Osteoblast (primary cell): ENCODE data around the gene USP7. TPM values are rescaled to one million over a fixed set of nuclear protein-coding genes. Genes with fewer than 3 reads are reported as not detected.

Source experiments
- DNase-seq: peaks from one replicate; pipeline ENCODE4 v3.0.0; 2011; ENCODE audit warnings: low spot score, mixed read lengths; ENCODE audit not compliant: insufficient read length; ENCODE audit errors: missing footprints
- H2AFZ ChIP-seq: 2 replicates; pipeline ENCODE4 v1.6.0; 2011; ENCODE audit warnings: mild to moderate bottlenecking, low read length
- H3K27ac ChIP-seq: 2 replicates; pipeline ENCODE4 v1.5.1; 2011; ENCODE audit warnings: mild to moderate bottlenecking, low read depth, low read length, moderate library complexity
- H3K27me3 ChIP-seq: 2 replicates; pipeline ENCODE4 v1.6.0; 2012; ENCODE audit warnings: mild to moderate bottlenecking, control low read depth, inconsistent platforms, low read length, moderate library complexity; ENCODE audit not compliant: insufficient read depth
- H3K36me3 ChIP-seq: 2 replicates; pipeline ENCODE4 v1.5.1; 2011; ENCODE audit warnings: mild to moderate bottlenecking, low read length, control low read depth, moderate library complexity; ENCODE audit not compliant: insufficient read depth
- H3K4me1 ChIP-seq: 2 replicates; pipeline ENCODE4 v1.5.1; 2011; ENCODE audit warnings: mild to moderate bottlenecking, low read length, control low read depth, moderate library complexity; ENCODE audit not compliant: insufficient read depth
- H3K4me2 ChIP-seq: 2 replicates; pipeline ENCODE4 v1.6.0; 2011; ENCODE audit warnings: mild to moderate bottlenecking, low read length; ENCODE audit not compliant: insufficient read depth
- H3K4me3 ChIP-seq: fragments of 200-600 bp; sonication (generic); 3 replicates; pipeline ENCODE4 v1.5.1; 2012; ENCODE audit warnings: mild to moderate bottlenecking, low read length, inconsistent platforms; ENCODE audit not compliant: insufficient read depth
- H3K79me2 ChIP-seq: 2 replicates; pipeline ENCODE4 v1.6.0; 2012; ENCODE audit warnings: mild to moderate bottlenecking, low read length, control low read depth, inconsistent platforms; ENCODE audit not compliant: insufficient read depth
- H3K9me3 ChIP-seq: 2 replicates; pipeline ENCODE4 v1.5.1; 2011; ENCODE audit warnings: low read depth, low read length, control low read depth
- H4K20me1 ChIP-seq: 2 replicates; pipeline ENCODE4 v1.6.0; 2012; ENCODE audit warnings: mild to moderate bottlenecking, low read length, control low read depth; ENCODE audit not compliant: insufficient read depth
- CTCF ChIP-seq: IDR thresholded peaks from 2 replicates; pipeline ENCODE4 v1.5.1; 2011; ENCODE audit warnings: mild to moderate bottlenecking, low read depth, low read length, moderate library complexity; ENCODE audit errors: extremely low read depth
- total RNA-seq: library from RNA; depleted of rRNA; stranded (reverse); fragments of >200 nt; gene quantifications from 2 replicates; pipeline ENCODE4 v1.2.3, GENCODE V29; 2012

USP7 gene
- total RNA-seq, 1 donor: 51.4 TPM

DNA sequence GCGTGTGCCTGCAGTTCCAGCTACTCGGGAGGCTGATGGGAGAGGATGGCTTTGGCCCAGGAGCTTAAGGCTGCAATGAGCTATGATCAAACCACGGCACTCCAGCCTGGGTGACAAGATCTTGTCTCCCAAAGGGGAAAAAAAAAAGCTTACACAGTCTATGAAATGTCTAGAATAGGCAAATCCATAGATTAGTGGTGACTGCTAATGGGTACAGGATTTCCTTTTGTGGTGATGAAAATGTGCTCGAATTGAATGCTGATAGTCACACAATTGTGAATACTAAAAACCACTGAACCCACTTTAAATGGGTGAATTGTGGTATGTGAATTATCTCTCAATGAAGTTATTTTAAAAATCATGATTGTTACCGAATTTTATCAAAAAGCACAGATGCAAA is 14.9 kb downstream of the USP7 start:
- no peaks in the 10 kb centered on the region for H3K9me3 ChIP-seq
- no peak for DNase-seq
- no peak overlapping the region for H3K4me3 ChIP-seq
- peaks cover 94% of the 10 kb centered on the region for H4K20me1 ChIP-seq
- H2AFZ ChIP-seq: no peak overlapping the region
- H3K4me2 ChIP-seq: no peak overlapping the region
- no peak for TF ChIP-seq CTCF
- H3K79me2 ChIP-seq: peaks cover 96% of the 10 kb centered on the region
- H3K4me1 ChIP-seq: peaks cover 15% of the 10 kb centered on the region
- no peak overlapping the region for H3K27ac ChIP-seq
- H3K36me3 ChIP-seq: no peaks in the 10 kb centered on the region
- H3K27me3 ChIP-seq: no peaks in the 10 kb centered on the region

DNA sequence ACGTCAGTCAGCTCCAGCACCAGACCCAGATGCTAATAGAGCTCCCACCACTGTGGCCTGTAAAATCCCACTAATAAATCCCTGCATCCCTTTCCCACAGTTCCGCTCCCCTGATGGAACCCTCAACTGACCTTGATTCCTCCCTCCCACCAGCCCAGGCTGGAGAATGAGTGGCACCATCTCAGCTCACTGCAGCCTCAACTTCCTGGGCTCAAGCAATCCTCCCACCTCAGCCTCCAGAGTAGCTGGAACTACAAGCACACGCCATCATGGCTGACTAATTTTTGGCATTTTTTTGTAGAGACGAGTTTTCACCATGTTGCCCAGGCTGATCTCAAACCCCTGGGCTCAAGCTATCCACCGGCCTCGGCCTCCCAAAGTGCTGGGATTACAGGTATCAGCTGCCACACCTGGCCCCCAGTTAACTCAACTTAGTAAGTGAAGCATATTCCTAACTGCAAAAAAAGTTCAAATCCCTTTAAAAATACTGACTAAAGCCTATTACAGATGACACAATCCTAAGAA is 15.6 kb downstream of the USP7 start:
- H3K36me3 ChIP-seq: no peaks in the 10 kb centered on the region
- H4K20me1 ChIP-seq: peaks cover 99% of the 10 kb centered on the region
- H3K9me3 ChIP-seq: no peaks in the 10 kb centered on the region
- peaks cover 15% of the 10 kb centered on the region for H3K4me1 ChIP-seq
- no peaks in the 10 kb centered on the region for H3K27me3 ChIP-seq
- no peak for TF ChIP-seq CTCF
- H3K79me2 ChIP-seq: peaks cover 100% of the 10 kb centered on the region
- H3K4me2 ChIP-seq: no peak overlapping the region
- H3K27ac ChIP-seq: no peak overlapping the region
- no peak overlapping the region for H2AFZ ChIP-seq
- no peak for DNase-seq
- H3K4me3 ChIP-seq: no peak overlapping the region

DNA sequence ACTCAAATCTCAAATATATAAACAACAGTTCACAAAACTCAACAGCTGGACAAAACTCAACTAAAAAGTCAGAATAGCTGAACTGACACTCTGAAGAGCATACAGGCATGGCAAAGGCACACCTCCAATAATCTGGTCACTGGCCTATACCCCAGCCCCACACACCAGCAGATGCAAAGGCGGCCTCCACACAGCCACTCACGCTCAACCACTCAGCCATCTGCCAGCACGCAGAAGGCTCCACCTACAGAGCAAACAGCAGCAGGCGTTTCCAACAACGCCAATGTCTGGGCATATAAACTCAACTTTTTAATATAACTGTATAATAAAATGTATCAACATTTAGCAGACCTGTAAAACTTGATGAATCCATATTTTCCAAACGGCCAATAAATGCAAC is 17.2 kb downstream of the USP7 start:
- Histone ChIP-seq H4K20me1 (peaks cover 99% of the 10 kb centered on the region), H3K4me2 (no peak overlapping the region), H3K4me1 (peaks cover 11% of the 10 kb centered on the region), H3K36me3 (no peaks in the 10 kb centered on the region), H3K27me3 (no peaks in the 10 kb centered on the region), H3K4me3 (no peak overlapping the region), H3K79me2 (peaks cover 100% of the 10 kb centered on the region), H2AFZ (no peak overlapping the region), H3K27ac (no peak overlapping the region), H3K9me3 (no peaks in the 10 kb centered on the region)
- no peak for TF ChIP-seq CTCF
- no peak for DNase-seq

DNA sequence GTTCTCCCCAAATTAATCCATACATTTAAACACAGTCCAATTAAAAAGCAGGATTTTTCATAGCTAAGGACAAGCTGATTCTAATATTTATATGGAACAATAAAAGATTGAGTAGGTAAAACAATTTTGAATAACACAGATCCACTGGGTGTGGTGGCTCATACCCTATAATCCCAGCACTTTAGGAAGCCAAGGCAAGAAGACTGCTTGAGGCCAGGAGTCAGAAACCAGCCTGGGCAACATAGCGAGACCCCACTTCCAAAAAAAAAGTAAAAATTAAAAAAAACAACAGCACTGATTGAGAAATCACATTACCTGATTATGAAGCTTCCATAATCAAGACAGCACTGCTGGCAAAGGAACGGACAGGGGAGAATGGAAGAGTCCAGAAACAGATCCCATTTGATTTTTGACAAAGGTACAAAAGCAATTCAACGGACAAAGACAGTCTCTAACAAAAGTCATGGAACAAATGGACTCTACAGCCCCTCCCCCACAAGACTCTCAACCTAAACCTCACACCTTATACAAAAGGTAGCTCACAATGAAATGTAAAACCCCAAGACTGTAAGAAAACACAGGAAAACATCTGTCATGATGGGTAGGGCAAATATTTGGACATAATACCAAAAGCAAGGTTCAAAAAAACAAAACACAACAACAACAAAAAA is 17.9 kb downstream of the USP7 start:
- H3K27ac ChIP-seq: no peak overlapping the region
- H3K36me3 ChIP-seq: no peaks in the 10 kb centered on the region
- H3K27me3 ChIP-seq: no peaks in the 10 kb centered on the region
- H2AFZ ChIP-seq: no peak overlapping the region
- H3K4me2 ChIP-seq: no peak overlapping the region
- H3K9me3 ChIP-seq: no peaks in the 10 kb centered on the region
- H3K4me1 ChIP-seq: peaks cover 4% of the 10 kb centered on the region
- TF ChIP-seq CTCF: no peak
- no peak for DNase-seq
- peaks cover 97% of the 10 kb centered on the region for H4K20me1 ChIP-seq
- H3K79me2 ChIP-seq: peaks cover 100% of the 10 kb centered on the region
- no peak overlapping the region for H3K4me3 ChIP-seq
